Tibial artery (tissue), 4 donors: ENCODE results near the gene TSPAN15.

Experiments used
- DNase-seq, 2 donors: peaks; one replicate each; pipeline ENCODE4 v3.0.0-alpha.2; 2019
- H3K27ac ChIP-seq, 2 donors: fragments of 200-600 bp; sonication (generic) in 1 of 2; 1 replicate in 1 of 2; 2 replicates in 1 of 2; pipeline ENCODE4 v1.5.1; 2018 to 2019; ENCODE audit warnings: mild to moderate bottlenecking in 1 of 2
- H3K27me3 ChIP-seq, 2 donors: fragments of 200-600 bp; sonication (generic) in 1 of 2; one replicate each; pipeline versions ENCODE4 v1.5.1 to v1.6.0; 2016 to 2019
- H3K36me3 ChIP-seq, 3 donors: fragments of 200-600 bp; sonication (generic) in 2 of 3; one replicate each; pipeline ENCODE4 v1.5.1; 2016 to 2019; ENCODE audit warnings: mild to moderate bottlenecking in 2 of 3
- H3K4me1 ChIP-seq, 4 donors: fragments of 200-600 bp; sonication (generic) in 2 of 4; 1 replicate in 3 of 4; 2 replicates in 1 of 4; pipeline ENCODE4 v1.5.1; 2016 to 2019
- H3K4me3 ChIP-seq, 2 donors: fragments of 200-600 bp; sonication (generic) in 1 of 2; 1 replicate in 1 of 2; 2 replicates in 1 of 2; pipeline ENCODE4 v1.5.1; 2018 to 2019; ENCODE audit warnings: mild to moderate bottlenecking in 2 of 2
- H3K9me3 ChIP-seq, 3 donors: fragments of 200-600 bp; sonication (generic) in 1 of 3; one replicate each; pipeline ENCODE4 v1.5.1; 2016 to 2019
- CTCF ChIP-seq, 2 experiments: fragments of 200-600 bp in 1 of 2; fragments of 450-650 bp in 1 of 2; IDR thresholded peaks; one replicate each; pipeline ENCODE4 v1.5.1; 2017 to 2019; ENCODE audit warnings: antibody characterized with exemption in 2 of 2, mild to moderate bottlenecking in 1 of 2, moderate library complexity in 1 of 2
- intact Hi-C: fragments of 100-400 bp; cut with DNase I; formaldehyde crosslinking; loops from one replicate; pipeline ENCODE4 v1.15.0; 2023; ENCODE audit warnings: low total_unique reads

Gene TSPAN15

GRCh38 chr10:69439350-69439739 is 11.9 kb upstream of the TSPAN15 start:
- Histone ChIP-seq H3K36me3 (no peaks in the 10 kb centered on the region), H3K9me3 (no peaks in the 10 kb centered on the region), H3K27ac (no peak overlapping the region), H3K4me3 (no peak overlapping the region), H3K4me1 (peaks cover 0 to 17% (median 11%) of the 10 kb centered on the region in 4 donors), H3K27me3 (no peaks in the 10 kb centered on the region)
- TF ChIP-seq CTCF (IDR thresholded peaks at IDR 0.05): no peak
- intact Hi-C loops: no loop called here
- no peak for DNase-seq

DNA sequence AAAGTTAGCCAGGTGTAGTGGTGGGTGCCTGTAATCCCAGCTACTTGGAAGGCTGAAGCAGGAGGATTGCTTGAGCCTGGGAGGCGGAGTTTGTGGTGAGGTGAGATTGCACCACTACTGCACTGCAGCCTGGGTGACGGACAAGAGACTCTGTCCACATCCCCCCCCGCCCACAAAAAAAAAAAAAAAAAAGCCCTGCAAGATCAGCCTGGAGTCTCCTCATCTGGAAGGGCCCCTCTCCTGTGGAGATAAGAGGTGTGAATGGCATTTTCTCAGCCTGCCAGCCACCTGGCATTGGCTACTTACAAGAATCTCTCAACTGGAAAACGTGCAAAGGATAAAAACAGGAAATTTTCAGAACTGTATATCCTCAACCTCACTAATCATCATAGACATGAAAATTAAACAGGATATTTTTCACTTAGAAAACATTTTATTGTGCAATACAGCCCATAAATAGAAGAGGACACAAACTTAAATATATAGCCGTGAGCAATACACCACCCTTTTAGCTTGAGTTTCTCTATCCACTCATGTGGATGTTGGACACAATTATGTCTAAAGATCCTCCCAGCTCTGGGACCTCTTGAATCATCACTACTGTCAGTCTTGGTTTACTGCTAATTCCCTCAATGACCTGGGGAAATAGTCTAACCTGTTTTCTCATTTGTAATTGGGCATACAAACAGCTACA is 11.3 kb upstream of the TSPAN15 start:
- intact Hi-C loops: no loop called here
- DNase-seq: no peak
- Histone ChIP-seq H3K27me3 (no peaks in the 10 kb centered on the region), H3K36me3 (no peaks in the 10 kb centered on the region), H3K9me3 (no peaks in the 10 kb centered on the region), H3K4me1 (peaks cover 0 to 17% (median 11%) of the 10 kb centered on the region in 4 donors), H3K4me3 (no peak overlapping the region), H3K27ac (no peak overlapping the region)
- no peak for TF ChIP-seq CTCF (IDR thresholded peaks at IDR 0.05)

GRCh38 chr10:69443354-69443753 is 7.9 kb upstream of the TSPAN15 start:
- H3K4me3 ChIP-seq: no peak overlapping the region
- DNase-seq: no peak
- H3K27ac ChIP-seq: no peak overlapping the region
- no peaks in the 10 kb centered on the region for H3K9me3 ChIP-seq
- TF ChIP-seq CTCF (IDR thresholded peaks at IDR 0.05): no peak
- H3K4me1 ChIP-seq: peaks cover 0 to 14% (median 10%) of the 10 kb centered on the region in 4 donors
- intact Hi-C loops: no loop called here
- H3K36me3 ChIP-seq: no peaks in the 10 kb centered on the region
- no peaks in the 10 kb centered on the region for H3K27me3 ChIP-seq

GRCh38 chr10:69445041-69445440 is 6.2 kb upstream of the TSPAN15 start:
- TF ChIP-seq CTCF (IDR thresholded peaks at IDR 0.05): no peak
- no peaks in the 10 kb centered on the region for H3K36me3 ChIP-seq
- intact Hi-C loops: no loop called here

DNA sequence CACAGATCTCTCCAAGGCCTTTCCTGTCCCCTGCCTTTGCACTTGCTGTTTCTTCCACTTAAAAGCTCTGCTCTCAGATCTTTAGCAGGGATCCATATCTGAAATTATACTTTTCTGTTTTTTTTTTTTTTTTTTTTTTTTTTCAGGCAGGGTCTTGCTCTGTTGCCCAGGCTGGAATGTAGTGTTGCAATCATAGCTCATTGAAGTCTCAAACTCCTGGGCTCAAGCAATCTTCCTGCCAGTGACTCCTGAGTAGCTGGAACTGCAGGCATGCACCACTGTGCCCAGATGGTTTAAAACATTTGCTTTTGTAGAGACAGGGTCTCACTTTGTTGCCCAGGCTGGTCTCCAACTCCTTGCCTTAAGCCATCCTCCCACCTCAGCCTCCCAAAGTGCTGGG is 5.0 kb upstream of the TSPAN15 start:
- no peaks in the 10 kb centered on the region for H3K36me3 ChIP-seq
- intact Hi-C loops: no loop called here
- H3K27me3 ChIP-seq: no peaks in the 10 kb centered on the region
- TF ChIP-seq CTCF (IDR thresholded peaks at IDR 0.05): no peak
- DNase-seq: no peak
- no peaks in the 10 kb centered on the region for H3K9me3 ChIP-seq
- H3K27ac ChIP-seq: no peak overlapping the region
- H3K4me3 ChIP-seq: no peak overlapping the region
- H3K4me1 ChIP-seq: peaks cover 0 to 16% (median 7%) of the 10 kb centered on the region in 4 donors

More at GRCh38 chr10:69445041-69445440, 6.2 kb upstream of the TSPAN15 start:
- Histone ChIP-seq H3K4me1 (peaks cover 0 to 7% (median 2%) of the 10 kb centered on the region in 4 donors), H3K27ac (no peak overlapping the region), H3K27me3 (no peaks in the 10 kb centered on the region), H3K9me3 (no peaks in the 10 kb centered on the region), H3K4me3 (no peak overlapping the region)
- no peak for DNase-seq
